ENCODE measurements around the gene PGRMC2.

The PGRMC2 gene, protein sequence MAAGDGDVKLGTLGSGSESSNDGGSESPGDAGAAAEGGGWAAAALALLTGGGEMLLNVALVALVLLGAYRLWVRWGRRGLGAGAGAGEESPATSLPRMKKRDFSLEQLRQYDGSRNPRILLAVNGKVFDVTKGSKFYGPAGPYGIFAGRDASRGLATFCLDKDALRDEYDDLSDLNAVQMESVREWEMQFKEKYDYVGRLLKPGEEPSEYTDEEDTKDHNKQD

DNA sequence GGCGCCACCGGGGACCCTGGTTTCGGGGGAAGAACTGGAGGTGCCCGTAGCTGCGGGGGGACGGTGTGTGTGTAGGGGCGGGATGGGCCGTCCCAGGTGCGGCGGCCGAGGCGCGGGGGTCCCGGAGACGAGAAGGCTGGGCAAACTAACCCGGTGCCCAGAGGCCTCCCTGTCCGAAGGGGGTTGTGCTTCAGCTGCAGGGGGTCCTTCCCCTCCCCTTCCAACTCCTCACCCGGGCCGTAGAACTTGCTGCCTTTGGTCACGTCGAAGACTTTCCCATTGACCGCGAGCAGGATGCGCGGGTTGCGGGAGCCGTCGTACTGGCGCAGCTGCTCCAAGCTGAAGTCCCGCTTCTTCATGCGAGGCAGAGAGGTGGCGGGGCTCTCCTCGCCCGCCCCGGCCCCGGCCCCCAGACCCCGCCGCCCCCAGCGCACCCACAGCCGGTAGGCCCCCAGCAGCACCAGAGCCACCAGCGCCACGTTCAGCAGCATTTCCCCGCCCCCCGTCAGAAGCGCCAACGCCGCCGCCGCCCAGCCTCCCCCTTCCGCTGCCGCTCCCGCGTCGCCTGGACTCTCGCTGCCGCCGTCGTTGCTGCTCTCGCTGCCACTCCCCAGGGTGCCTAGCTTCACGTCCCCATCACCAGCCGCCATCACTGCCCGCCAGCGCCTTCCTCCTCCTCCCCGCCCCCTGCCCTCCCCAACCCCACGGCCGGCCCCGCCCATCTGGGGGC, at the start of gene PGRMC2:
TSS of gene PGRMC2 (minus strand) at position 673 of the 730 bp plus-strand sequence. CDS start at position 650, 23 bp downstream.
- TF ChIP-seq, protein P1, sequence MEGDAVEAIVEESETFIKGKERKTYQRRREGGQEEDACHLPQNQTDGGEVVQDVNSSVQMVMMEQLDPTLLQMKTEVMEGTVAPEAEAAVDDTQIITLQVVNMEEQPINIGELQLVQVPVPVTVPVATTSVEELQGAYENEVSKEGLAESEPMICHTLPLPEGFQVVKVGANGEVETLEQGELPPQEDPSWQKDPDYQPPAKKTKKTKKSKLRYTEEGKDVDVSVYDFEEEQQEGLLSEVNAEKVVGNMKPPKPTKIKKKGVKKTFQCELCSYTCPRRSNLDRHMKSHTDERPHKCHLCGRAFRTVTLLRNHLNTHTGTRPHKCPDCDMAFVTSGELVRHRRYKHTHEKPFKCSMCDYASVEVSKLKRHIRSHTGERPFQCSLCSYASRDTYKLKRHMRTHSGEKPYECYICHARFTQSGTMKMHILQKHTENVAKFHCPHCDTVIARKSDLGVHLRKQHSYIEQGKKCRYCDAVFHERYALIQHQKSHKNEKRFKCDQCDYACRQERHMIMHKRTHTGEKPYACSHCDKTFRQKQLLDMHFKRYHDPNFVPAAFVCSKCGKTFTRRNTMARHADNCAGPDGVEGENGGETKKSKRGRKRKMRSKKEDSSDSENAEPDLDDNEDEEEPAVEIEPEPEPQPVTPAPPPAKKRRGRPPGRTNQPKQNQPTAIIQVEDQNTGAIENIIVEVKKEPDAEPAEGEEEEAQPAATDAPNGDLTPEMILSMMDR (IDR thresholded peaks at IDR 0.05; ENCODE audit: low read depth, low read length) = no peak
- no peak for DNase-seq (ENCODE audit: extremely low read depth, low read depth)

DNA sequence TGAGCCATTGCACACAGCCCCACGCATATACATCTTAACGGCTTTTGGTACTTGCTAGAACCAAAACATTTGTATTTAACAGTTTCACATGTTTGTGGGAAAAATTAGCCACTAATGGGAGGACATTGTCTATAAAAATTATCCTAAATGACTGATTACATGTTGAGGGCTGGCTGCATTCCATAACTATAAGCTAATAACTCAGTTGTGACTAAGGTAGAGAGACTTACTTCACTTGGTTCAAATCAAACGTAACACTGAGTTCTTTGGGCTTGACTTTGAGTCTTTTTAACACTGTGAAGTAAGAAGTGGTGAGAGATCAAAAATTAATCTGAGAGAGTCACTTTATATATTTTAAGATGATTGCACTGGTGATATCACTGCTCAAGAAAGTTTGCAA, 47.9 kb upstream of the PGRMC2 start:
- TF ChIP-seq, protein P1 (IDR thresholded peaks at IDR 0.05; ENCODE audit: low read depth, low read length) = no peak
- DNase-seq (ENCODE audit: extremely low read depth, low read depth) = no peak

DNA sequence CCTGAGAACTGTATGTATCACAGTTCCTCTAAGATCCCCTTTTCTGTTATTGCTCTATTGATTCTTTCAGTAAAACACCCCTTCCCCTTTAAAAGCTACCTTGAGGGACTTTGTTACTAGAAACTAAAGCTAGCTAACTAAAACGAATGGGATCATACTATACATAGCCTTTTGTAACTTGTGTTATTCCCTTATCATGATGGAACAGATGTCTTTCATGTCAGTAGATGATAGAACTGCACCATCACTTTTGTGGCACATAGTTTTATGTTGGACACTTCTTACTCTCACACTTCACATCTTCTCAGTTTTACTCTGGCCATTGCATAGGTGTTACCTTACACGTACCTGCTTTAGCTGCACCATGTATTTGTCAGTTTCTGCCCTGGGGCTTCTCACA, 46.6 kb upstream of the PGRMC2 start:
- TF ChIP-seq, protein P1 (IDR thresholded peaks at IDR 0.05; ENCODE audit: low read depth, low read length) = no peak
- DNase-seq (ENCODE audit: extremely low read depth, low read depth) = no peak

DNA sequence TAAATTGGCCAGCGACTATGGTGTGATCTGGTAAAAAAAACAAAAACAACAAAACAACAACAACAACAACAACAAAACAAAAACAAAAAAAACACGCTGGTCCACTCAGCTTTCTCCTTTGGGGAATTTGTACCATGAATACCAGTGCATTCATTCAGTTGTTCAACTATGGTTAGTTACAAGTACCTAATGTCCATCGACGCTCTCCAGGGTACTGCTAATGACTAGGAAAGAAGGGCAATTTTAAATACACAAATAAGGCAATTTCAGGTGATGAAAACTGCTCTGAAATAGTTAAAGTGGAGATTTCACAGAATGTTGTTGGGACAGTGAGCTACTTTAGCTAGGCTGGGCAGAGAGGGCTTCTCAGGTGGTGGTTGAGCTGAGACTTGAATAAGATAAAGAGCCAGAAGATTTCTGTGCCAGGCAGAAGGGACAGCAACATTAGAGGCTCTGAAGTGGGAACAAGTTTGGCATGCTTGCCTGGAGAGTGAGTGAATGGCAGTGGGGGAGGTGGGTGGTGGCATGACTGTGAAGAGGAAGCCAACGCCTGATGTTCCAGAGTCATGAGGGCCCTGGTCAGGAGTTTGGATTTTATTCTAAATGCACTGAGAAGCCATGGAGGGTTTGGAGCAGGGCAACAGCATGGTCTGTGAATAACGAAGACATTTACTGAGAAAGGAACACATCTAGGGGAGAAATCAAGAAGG, 45.9 kb upstream of the PGRMC2 start:
- TF ChIP-seq, protein P1 (IDR thresholded peaks at IDR 0.05; ENCODE audit: low read depth, low read length) = no peak
- DNase-seq (ENCODE audit: extremely low read depth, low read depth) = no peak

DNA sequence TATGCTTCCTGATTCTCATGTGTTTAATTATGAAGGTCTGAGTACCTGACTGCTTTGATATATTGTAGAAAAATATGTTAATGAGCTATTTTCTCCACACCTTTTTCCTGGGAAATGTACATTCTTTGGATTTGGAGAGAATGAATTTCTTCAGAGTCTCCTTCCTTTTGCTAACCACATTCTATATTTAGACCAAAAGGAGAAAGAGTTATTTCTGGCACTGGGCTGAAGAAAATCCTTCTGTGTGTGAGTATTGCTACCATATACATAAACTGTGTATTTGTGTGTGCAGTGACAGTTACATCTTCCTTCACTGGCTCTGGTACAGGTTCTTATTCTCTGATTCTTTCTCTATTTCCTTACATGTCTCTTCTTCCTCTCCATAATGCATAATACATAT, 44.5 kb upstream of the PGRMC2 start:
- no peak for DNase-seq (ENCODE audit: extremely low read depth, low read depth)
- TF ChIP-seq, protein P1 (IDR thresholded peaks at IDR 0.05; ENCODE audit: low read depth, low read length) = no peak

DNA sequence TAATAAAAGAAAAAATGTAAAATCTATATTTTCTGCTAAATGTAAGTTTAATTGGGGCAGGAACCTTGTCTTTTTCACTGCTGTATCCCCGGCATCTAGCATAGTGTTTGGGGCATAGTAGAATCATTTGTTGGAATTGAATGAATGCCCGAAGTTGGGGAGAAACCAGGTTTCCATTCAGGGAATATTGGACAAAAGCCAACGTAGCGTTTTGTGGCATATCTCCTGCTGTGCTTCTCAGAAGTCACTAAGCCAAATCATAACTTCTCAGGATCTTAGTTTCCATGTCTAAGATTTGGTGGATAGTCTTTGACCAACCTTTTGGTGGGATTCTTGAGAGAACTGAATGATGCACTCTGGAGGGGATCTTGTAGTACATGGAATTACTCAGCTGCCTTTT, 42.0 kb upstream of the PGRMC2 start:
- no peak for DNase-seq (ENCODE audit: extremely low read depth, low read depth)
- TF ChIP-seq, protein P1 (IDR thresholded peaks at IDR 0.05; ENCODE audit: low read depth, low read length) = no peak

DNA sequence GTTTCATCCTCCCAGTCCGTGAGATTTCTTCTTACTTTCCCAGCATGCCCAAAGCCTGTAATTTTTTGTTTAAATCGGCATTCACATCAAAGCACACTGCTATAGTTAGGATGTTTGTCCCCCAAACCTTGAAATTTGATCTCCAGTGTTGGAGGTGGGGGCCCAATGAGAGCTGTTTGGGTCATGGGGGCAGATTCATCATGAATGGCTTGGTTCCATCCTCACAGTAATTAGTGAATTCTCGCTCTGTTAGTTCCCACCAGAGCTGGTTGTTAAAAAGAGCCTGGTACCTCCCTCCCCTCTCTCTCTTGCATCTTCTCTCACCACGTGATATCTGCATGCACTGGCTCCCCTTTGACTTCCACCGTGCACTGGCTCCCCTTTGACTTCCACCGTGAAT, 40.5 kb upstream of the PGRMC2 start:
- DNase-seq (ENCODE audit: extremely low read depth, low read depth) = no peak
- TF ChIP-seq, protein P1 (IDR thresholded peaks at IDR 0.05; ENCODE audit: low read depth, low read length) = no peak
